ENCODE results near the gene CNPY3. TPM values are rescaled to one million over a fixed set of nuclear protein-coding genes. Genes with fewer than 3 reads are reported as not detected.
"Not testable (repeated sequence)": the region's sequence is repeated elsewhere in the genome, so short reads cannot be mapped to it uniquely, and the experiment has no call there.

Gene CNPY3
- total RNA-seq, 4 donors from 2014 or later: 33.2 to 60.0 (median 45.0) TPM

DNA sequence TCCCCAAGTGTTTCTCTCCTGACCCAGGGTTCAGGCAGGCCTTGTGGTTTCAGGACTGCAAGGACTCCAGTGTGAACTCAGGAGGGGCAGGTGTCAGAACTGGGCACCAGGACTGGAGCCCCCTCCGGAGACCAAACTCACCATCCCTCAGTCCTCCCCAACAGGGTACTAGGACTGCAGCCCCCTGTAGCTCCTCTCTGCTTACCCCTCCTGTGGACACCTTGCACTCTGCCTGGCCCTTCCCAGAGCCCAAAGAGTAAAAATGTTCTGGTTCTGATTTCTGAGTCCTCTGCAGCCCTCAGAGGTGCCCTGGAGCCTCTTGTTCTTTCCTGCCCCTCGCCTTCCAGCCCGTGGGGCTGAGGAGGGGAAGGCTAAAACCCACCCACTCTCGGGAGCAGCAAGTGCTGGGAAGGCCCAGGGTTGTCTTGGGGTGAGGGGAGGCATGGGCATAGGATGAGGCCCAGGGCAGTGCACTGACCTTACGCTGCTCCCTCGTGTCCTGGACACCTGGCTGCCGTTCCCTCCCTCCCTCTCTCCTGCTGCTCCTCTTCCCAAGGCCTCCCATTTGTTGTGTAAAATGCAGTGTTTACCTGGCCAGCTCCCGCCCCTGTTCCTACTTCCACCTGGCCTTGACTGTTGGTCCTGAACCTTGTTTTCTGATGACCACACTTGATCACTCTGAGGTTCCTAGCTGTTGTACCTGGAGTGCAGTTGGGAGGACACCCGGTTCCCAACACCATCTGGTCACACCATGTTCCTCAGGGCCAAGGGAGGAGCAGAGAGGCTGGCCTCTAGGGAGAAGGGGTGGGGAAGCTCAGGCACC is 9.9 kb downstream of the CNPY3 start:
- no peak for TF ChIP-seq POLR2A (IDR thresholded peaks at IDR 0.05)
- TF ChIP-seq, protein P1, sequence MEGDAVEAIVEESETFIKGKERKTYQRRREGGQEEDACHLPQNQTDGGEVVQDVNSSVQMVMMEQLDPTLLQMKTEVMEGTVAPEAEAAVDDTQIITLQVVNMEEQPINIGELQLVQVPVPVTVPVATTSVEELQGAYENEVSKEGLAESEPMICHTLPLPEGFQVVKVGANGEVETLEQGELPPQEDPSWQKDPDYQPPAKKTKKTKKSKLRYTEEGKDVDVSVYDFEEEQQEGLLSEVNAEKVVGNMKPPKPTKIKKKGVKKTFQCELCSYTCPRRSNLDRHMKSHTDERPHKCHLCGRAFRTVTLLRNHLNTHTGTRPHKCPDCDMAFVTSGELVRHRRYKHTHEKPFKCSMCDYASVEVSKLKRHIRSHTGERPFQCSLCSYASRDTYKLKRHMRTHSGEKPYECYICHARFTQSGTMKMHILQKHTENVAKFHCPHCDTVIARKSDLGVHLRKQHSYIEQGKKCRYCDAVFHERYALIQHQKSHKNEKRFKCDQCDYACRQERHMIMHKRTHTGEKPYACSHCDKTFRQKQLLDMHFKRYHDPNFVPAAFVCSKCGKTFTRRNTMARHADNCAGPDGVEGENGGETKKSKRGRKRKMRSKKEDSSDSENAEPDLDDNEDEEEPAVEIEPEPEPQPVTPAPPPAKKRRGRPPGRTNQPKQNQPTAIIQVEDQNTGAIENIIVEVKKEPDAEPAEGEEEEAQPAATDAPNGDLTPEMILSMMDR (IDR thresholded peaks at IDR 0.05): no peak
- Histone ChIP-seq H3K4me1 (no peaks in the 10 kb centered on the region), H3K4me3 (replicated peaks in 1 of 3) (no peak overlapping the region), H3K27ac (no peak overlapping the region), H3K36me3 (peaks cover 24 to 41% of the 10 kb centered on the region in 2 donors), H3K27me3 (no peaks in the 10 kb centered on the region), H3K9me3 (no peaks in the 10 kb centered on the region)
- 84 to 91% methylated on average over 9 of the region's 9 CpGs for WGBS, 2 donors
- no peak for DNase-seq
- intact Hi-C loops (cut with DNase I): no loop called here

DNA sequence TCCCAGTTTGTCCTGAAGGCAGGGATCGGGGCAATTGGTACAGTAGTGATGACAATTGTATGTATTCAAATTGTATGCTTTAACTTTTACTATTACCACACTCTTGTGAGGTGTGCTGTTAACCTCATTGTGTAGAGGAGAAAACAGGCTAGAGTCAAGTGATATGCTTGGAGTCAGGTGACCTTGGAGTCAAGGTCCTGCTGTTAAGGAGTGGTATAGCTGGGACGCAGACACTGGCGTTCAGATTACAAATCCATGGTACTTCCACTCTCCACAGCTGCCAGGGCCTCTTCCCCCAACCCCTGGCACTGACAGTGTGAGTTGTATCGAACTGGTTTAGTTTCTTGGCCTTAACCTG is 10.5 kb downstream of the CNPY3 start:
- Histone ChIP-seq H3K4me1 (no peaks in the 10 kb centered on the region), H3K9me3 (no peaks in the 10 kb centered on the region), H3K36me3 (peaks cover 24 to 36% of the 10 kb centered on the region in 2 donors), H3K4me3 (replicated peaks in 1 of 3) (no peak overlapping the region), H3K27me3 (no peaks in the 10 kb centered on the region), H3K27ac (no peak overlapping the region)
- 87 to 100% methylated on average over 4 of the region's 4 CpGs for WGBS, 2 donors
- DNase-seq: no peak
- TF ChIP-seq, protein P1 (IDR thresholded peaks at IDR 0.05): no peak
- no peak for TF ChIP-seq POLR2A (IDR thresholded peaks at IDR 0.05)
- intact Hi-C loops (cut with DNase I): no loop called here

DNA sequence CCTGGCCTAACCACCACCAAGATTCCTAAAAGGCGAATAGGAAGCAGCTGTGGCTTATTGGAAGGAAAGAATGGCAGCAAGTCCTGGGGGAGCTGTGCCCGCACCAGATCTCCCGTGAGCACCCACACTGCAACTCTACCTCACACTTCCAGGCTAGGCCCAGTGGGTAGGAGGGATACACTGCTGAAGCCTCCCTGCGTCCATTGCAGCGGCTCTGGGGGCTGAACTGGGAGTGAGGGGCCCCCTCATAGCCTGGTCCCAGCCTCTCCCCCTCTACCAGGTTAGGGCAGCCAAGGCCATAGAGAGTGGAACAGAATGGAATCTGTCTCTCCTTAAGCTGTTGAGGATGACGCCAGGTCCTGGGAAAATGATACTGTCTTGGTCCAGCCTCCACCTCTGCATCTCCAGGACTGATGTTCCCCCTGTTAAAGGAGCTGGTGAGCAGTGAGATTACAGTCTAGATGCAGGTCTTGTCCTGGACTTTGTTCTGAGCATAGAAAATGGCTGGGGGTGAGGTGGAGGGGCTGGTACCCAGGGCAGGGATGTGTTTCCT is 11.3 kb downstream of the CNPY3 start:
- H3K9me3 ChIP-seq: no peaks in the 10 kb centered on the region
- no peaks in the 10 kb centered on the region for H3K4me1 ChIP-seq
- no peaks in the 10 kb centered on the region for H3K27me3 ChIP-seq
- H3K36me3 ChIP-seq: peaks cover 24 to 34% of the 10 kb centered on the region in 2 donors
- TF ChIP-seq, protein P1 (IDR thresholded peaks at IDR 0.05): no peak
- no peak for TF ChIP-seq POLR2A (IDR thresholded peaks at IDR 0.05)
- WGBS, 2 donors: 96 to 100% methylated on average over 4 to 6 of the region's 6 CpGs
- no peak overlapping the region for H3K27ac ChIP-seq
- DNase-seq: no peak
- intact Hi-C loops (cut with DNase I): no loop called here
- no peak overlapping the region for H3K4me3 ChIP-seq (replicated peaks in 1 of 3)

DNA sequence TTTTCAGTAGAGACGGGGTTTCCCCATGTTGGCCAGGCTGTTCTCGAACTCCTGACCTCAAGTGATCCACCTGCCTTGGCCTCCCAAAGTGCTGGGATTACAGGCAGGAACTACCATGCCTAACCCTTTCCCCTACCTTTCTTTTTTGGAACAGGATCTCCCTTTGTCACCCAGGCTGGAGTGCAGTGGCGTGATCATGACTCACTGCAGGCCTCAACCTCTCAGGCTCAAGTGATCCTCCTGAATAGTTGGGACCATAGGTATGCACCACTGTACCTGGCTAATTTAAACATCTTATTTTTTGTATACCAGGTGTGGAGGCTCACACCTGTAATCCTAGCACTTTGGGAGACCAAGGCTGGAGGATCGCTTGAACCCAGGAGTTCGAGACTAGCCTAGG is 12.1 kb downstream of the CNPY3 start:
- H3K27ac ChIP-seq; H3K27me3 ChIP-seq; DNase-seq; intact Hi-C loops (cut with DNase I); H3K9me3 ChIP-seq; H3K4me1 ChIP-seq; H3K4me3 ChIP-seq (replicated peaks in 1 of 3): not testable (repeated sequence)
- WGBS, 2 donors: 94 to 100% methylated on average over 5 of the region's 5 CpGs
- H3K36me3 ChIP-seq: peaks cover 18 to 26% of the 10 kb centered on the region in 2 donors

DNA sequence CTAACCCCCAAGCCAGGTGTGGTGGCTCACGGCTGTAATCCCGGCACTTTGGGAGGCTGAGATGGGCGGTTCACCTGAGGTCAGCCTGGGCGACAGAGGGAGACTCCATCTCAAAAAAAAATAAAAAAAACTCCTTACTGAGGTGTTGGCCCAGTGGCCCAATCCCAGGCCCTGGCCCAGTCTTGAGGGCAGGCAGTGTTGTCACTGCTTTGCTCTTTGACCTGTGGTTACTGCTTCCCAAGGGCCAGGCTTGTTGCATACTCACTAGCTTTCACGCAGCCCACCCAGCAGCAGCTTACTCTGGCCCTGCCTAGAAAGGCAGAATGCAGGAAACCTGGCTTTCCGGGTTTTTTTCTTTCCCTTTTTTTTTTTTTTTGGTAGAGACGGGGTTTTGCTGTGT is 13.2 kb downstream of the CNPY3 start:
- Histone ChIP-seq H3K4me1 (no peaks in the 10 kb centered on the region), H3K36me3 (peaks cover 18 to 19% of the 10 kb centered on the region in 2 donors), H3K9me3 (no peaks in the 10 kb centered on the region), H3K4me3 (replicated peaks in 1 of 3) (no peak overlapping the region), H3K27ac (no peak overlapping the region), H3K27me3 (no peaks in the 10 kb centered on the region)
- TF ChIP-seq, protein P1 (IDR thresholded peaks at IDR 0.05): no peak
- no peak for TF ChIP-seq POLR2A (IDR thresholded peaks at IDR 0.05)
- intact Hi-C loops (cut with DNase I): no loop called here
- no peak for DNase-seq
- WGBS, 2 donors: 89 to 91% methylated on average over 7 of the region's 7 CpGs

All from thyroid gland (tissue), 4 donors.